HEK293 (cell line): Measurements from ENCODE around the gene KRT80.
A peak's percentile ranks its signal among the peaks of the same experiment; 100 is the strongest.

Source experiments
- CTCF ChIA-PET: fragments of 350-600 bp; formaldehyde crosslinking; extraction: SDS; loops from one replicate; lab custom pipeline; 2021; ENCODE audit warnings: antibody characterized with exemption; lab: Yijun Ruan, JAX
- POLR2A ChIA-PET: fragments of 300-600 bp; formaldehyde crosslinking; extraction: SDS; loops from one replicate; lab custom pipeline; 2020; ENCODE audit warnings: antibody characterized with exemption, inconsistent platforms; lab: Yijun Ruan, JAX
- H3K27ac ChIP-seq: fragments of 200-500 bp; sonication (Bioruptor generic); 2 replicates; pipeline ENCODE4 v1.5.1; 2014; ENCODE audit warnings: low read depth, low read length, control low read depth, inconsistent platforms; ENCODE audit errors: extremely low read depth
- H3K36me3 ChIP-seq, 2 experiments: fragments of 200-500 bp in 1 of 2; sonication (Bioruptor generic) in 1 of 2; 1 replicate in 1 of 2; 2 replicates in 1 of 2; pipeline ENCODE4 v1.5.1; 2014 to 2017; ENCODE audit warnings: inconsistent platforms in 2 of 2, low read length in 2 of 2; ENCODE audit not compliant: control insufficient read depth in 2 of 2, insufficient read depth in 1 of 2
- H3K4me1 ChIP-seq: fragments of 200-500 bp; sonication (Bioruptor generic); 2 replicates; pipeline ENCODE4 v1.5.1; 2014; ENCODE audit warnings: mild to moderate bottlenecking, low read length, inconsistent platforms; ENCODE audit not compliant: control insufficient read depth, insufficient read depth
- H3K4me3 ChIP-seq: 2 replicates; pipeline ENCODE4 v1.5.1; 2011; ENCODE audit warnings: low read depth, mild to moderate bottlenecking, control low read depth, low read length, moderate library complexity
- H3K9me3 ChIP-seq: fragments of 200-500 bp; sonication (Bioruptor generic); 2 replicates; pipeline ENCODE4 v1.5.1; 2014; ENCODE audit warnings: low read depth, low read length, inconsistent platforms; ENCODE audit not compliant: control insufficient read depth, insufficient read depth
- EGR2 ChIP-seq: fragments of 450-650 bp; formaldehyde crosslinking; IDR thresholded peaks from 2 replicates; pipeline ENCODE4 v1.5.1; 2016; ENCODE audit warnings: low read depth, missing biosample characterization, missing genetic modification characterization
- GFI1B ChIP-seq: fragments of 450-650 bp; formaldehyde crosslinking; IDR thresholded peaks from 2 replicates; pipeline ENCODE4 v1.5.1; 2016; ENCODE audit warnings: missing biosample characterization, missing genetic modification characterization
- GLI2 ChIP-seq: fragments of 450-650 bp; formaldehyde crosslinking; IDR thresholded peaks from 2 replicates; pipeline ENCODE4; 2017; ENCODE audit warnings: missing biosample characterization, missing genetic modification characterization, low read depth, borderline replicate concordance
- GLIS1 ChIP-seq: fragments of 450-650 bp; formaldehyde crosslinking; IDR thresholded peaks from 2 replicates; pipeline ENCODE4 v1.5.1; 2016; ENCODE audit warnings: missing biosample characterization, missing genetic modification characterization
- KLF9 ChIP-seq: fragments of 450-650 bp; formaldehyde crosslinking; IDR thresholded peaks from 2 replicates; pipeline ENCODE4 v1.5.1; 2016; ENCODE audit warnings: missing biosample characterization, missing genetic modification characterization, low read depth
- TRIM28 ChIP-seq: IDR thresholded peaks from 2 replicates; pipeline ENCODE4 v1.6.1; 2011; ENCODE audit warnings: low read length, control low read depth, borderline replicate concordance
- ZEB2 ChIP-seq: fragments of 450-650 bp; formaldehyde crosslinking; IDR thresholded peaks from 2 replicates; pipeline ENCODE4 v1.5.1; 2016; ENCODE audit warnings: missing biosample characterization, missing genetic modification characterization
- ZNF121 ChIP-seq: fragments of 450-650 bp; formaldehyde crosslinking; IDR thresholded peaks from 2 replicates; pipeline ENCODE4 v1.5.1; 2016; ENCODE audit warnings: missing biosample characterization, missing genetic modification characterization
- ZNF132 ChIP-seq: fragments of 450-650 bp; formaldehyde crosslinking; IDR thresholded peaks from 2 replicates; pipeline ENCODE4 v1.5.1; 2017; ENCODE audit warnings: missing biosample characterization, missing genetic modification characterization, borderline replicate concordance
- ZNF146 ChIP-seq: fragments of 450-650 bp; formaldehyde crosslinking; IDR thresholded peaks from 2 replicates; pipeline ENCODE4 v1.5.1; 2016; ENCODE audit warnings: missing biosample characterization, missing genetic modification characterization
- ZNF16 ChIP-seq: fragments of 450-650 bp; formaldehyde crosslinking; IDR thresholded peaks from 2 replicates; pipeline ENCODE4 v1.5.1; 2016; ENCODE audit warnings: low read depth, missing biosample characterization, missing genetic modification characterization
- ZNF248 ChIP-seq: fragments of 450-650 bp; formaldehyde crosslinking; IDR thresholded peaks from 2 replicates; pipeline ENCODE4 v1.5.1; 2017; ENCODE audit warnings: missing biosample characterization, missing genetic modification characterization
- ZNF404 ChIP-seq: fragments of 450-650 bp; formaldehyde crosslinking; IDR thresholded peaks from 2 replicates; pipeline ENCODE4 v1.5.1; 2017; ENCODE audit warnings: missing biosample characterization, missing genetic modification characterization
- ZNF600 ChIP-seq: fragments of 450-650 bp; formaldehyde crosslinking; IDR thresholded peaks from 2 replicates; pipeline ENCODE4 v1.5.1; 2016; ENCODE audit warnings: missing biosample characterization, missing genetic modification characterization
- ZNF623 ChIP-seq: fragments of 450-650 bp; formaldehyde crosslinking; IDR thresholded peaks from 2 replicates; pipeline ENCODE4 v1.5.1; 2016; ENCODE audit warnings: missing biosample characterization, missing genetic modification characterization
- ZNF626 ChIP-seq: fragments of 450-650 bp; sonication (Bioruptor Pico); formaldehyde crosslinking; IDR thresholded peaks from 2 replicates; pipeline ENCODE4 v1.5.1; 2018; ENCODE audit warnings: missing biosample characterization, missing genetic modification characterization, inconsistent platforms
- ZNF664 ChIP-seq: fragments of 450-650 bp; formaldehyde crosslinking; IDR thresholded peaks from 2 replicates; pipeline ENCODE4 v1.5.1; 2016; ENCODE audit warnings: missing biosample characterization, missing genetic modification characterization
- ZNF701 ChIP-seq: fragments of 450-650 bp; formaldehyde crosslinking; IDR thresholded peaks from 2 replicates; pipeline ENCODE4 v1.5.1; 2016; ENCODE audit warnings: missing biosample characterization, missing genetic modification characterization
- ZNF707 ChIP-seq: fragments of 450-650 bp; formaldehyde crosslinking; IDR thresholded peaks from 2 replicates; pipeline ENCODE4 v1.5.1; 2016; ENCODE audit warnings: missing biosample characterization, missing genetic modification characterization
- TF ChIP-seq, protein P1 (sequence below): fragments of 450-650 bp; formaldehyde crosslinking; IDR thresholded peaks from 2 replicates; pipeline ENCODE4 v1.5.1; 2017; ENCODE audit warnings: missing biosample characterization, missing genetic modification characterization
- TF ChIP-seq, protein P2 (sequence below): fragments of 450-650 bp; formaldehyde crosslinking; IDR thresholded peaks from 2 replicates; pipeline ENCODE4 v1.5.1; 2016; ENCODE audit warnings: missing biosample characterization, missing genetic modification characterization

Gene KRT80

DNA sequence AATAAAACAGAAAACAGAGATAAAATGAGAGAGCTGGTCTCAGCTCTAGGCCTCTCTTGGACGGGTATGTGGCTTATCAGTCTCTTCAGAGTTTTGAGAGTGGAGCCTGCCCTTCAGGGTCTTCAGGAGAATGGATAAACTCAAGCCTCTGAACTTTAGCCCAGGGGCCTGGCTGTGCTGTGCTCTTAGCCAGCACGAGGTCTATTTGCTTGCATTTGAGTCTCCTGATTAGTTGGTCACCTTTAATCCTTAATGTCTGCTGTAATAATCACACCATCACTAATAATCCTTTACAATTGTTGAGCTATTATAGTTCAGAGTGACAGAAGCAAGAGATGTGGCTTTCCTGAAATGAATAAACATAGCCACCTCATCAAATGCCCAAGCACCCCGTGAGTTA lies 24.3 kb downstream of the KRT80 start:
- H3K4me3 ChIP-seq = no peak overlapping the region
- ChIA-PET POLR2A (interaction anchor here (0.6 kb wide), 1 partner anchor 98 kb away, joined by 5 read pairs; no protein-coding TSS in a partner anchor), CTCF (interaction anchor here (0.6 to 7.8 kb wide), 7 partner anchors 8 to 194 kb away, joined by 3 to 62 read pairs (median 4); no protein-coding TSS in a partner anchor)
- no peaks in the 10 kb centered on the region for H3K36me3 ChIP-seq
- no peaks in the 10 kb centered on the region for H3K4me1 ChIP-seq
- H3K27ac ChIP-seq = no peak overlapping the region
- no peaks in the 10 kb centered on the region for H3K9me3 ChIP-seq
- TF ChIP-seq, protein P1, sequence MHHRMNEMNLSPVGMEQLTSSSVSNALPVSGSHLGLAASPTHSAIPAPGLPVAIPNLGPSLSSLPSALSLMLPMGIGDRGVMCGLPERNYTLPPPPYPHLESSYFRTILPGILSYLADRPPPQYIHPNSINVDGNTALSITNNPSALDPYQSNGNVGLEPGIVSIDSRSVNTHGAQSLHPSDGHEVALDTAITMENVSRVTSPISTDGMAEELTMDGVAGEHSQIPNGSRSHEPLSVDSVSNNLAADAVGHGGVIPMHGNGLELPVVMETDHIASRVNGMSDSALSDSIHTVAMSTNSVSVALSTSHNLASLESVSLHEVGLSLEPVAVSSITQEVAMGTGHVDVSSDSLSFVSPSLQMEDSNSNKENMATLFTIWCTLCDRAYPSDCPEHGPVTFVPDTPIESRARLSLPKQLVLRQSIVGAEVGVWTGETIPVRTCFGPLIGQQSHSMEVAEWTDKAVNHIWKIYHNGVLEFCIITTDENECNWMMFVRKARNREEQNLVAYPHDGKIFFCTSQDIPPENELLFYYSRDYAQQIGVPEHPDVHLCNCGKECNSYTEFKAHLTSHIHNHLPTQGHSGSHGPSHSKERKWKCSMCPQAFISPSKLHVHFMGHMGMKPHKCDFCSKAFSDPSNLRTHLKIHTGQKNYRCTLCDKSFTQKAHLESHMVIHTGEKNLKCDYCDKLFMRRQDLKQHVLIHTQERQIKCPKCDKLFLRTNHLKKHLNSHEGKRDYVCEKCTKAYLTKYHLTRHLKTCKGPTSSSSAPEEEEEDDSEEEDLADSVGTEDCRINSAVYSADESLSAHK (tag by site-specific recombination) = no peak
- TF ChIP-seq ZNF248 (tag by site-specific recombination) = no peak
- TF ChIP-seq ZNF146 (tag by site-specific recombination) = no peak
- TF ChIP-seq ZNF707 (tag by site-specific recombination) = no peak
- no peak for TF ChIP-seq GLIS1 (tag by site-specific recombination)
- no peak for TF ChIP-seq ZNF132
- no peak for TF ChIP-seq ZNF626 (tag by site-specific recombination)
- TF ChIP-seq ZEB2 (tag by site-specific recombination) = no peak
- TF ChIP-seq TRIM28 = no peak
- TF ChIP-seq KLF9 (tag by site-specific recombination) = no peak
- no peak for TF ChIP-seq GLI2 (tag by site-specific recombination)
- no peak for TF ChIP-seq ZNF600 (tag by site-specific recombination)
- TF ChIP-seq ZNF121 (tag by site-specific recombination) = no peak
- no peak for TF ChIP-seq ZNF623

DNA sequence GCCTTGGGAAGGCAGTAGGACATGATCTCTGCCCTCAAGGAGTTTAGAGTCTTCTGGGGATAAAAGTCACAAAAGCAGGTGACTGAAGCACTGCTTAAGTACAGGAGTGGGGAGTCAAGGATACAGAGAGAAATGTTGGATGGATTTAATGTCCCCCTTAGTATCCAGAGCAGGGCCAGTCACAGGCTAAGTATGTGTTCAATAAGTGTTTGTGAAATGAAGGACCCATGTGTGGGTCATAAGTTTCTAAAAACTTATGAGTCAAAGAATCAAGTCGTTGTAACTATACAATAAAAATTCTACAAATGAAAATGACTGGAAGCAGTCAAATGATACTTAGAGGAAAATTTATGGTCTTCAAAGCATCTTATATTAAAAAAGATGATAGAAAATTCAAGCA lies 25.1 kb downstream of the KRT80 start:
- Histone ChIP-seq H3K27ac (no peak overlapping the region), H3K4me1 (no peaks in the 10 kb centered on the region), H3K36me3 (no peaks in the 10 kb centered on the region), H3K9me3 (no peaks in the 10 kb centered on the region), H3K4me3 (no peak overlapping the region)
- no peak for TF ChIP-seq ZNF16 (tag by site-specific recombination)
- no peak for TF ChIP-seq GFI1B (tag by site-specific recombination)
- no peak for TF ChIP-seq ZNF701
- peak; percentile 36; the same call in 1 of the 2 replicates for TF ChIP-seq ZNF664 (tag by site-specific recombination)
- no peak for TF ChIP-seq EGR2
- TF ChIP-seq ZNF404 (tag by site-specific recombination) = no peak
- TF ChIP-seq, protein P2, sequence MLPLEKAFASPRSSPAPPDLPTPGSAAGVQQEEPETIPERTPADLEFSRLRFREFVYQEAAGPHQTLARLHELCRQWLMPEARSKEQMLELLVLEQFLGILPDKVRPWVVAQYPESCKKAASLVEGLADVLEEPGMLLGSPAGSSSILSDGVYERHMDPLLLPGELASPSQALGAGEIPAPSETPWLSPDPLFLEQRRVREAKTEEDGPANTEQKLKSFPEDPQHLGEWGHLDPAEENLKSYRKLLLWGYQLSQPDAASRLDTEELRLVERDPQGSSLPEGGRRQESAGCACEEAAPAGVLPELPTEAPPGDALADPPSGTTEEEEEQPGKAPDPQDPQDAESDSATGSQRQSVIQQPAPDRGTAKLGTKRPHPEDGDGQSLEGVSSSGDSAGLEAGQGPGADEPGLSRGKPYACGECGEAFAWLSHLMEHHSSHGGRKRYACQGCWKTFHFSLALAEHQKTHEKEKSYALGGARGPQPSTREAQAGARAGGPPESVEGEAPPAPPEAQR = no peak
- ChIA-PET POLR2A (no interaction called here), CTCF (interaction anchor here (0.6 to 7.8 kb wide), 7 partner anchors 9 to 195 kb away, joined by 3 to 62 read pairs (median 5); no protein-coding TSS in a partner anchor)
